Heart right ventricle (tissue), 16 donors: ENCODE data around the gene TIMM22. TPM values are rescaled to one million over a fixed set of nuclear protein-coding genes. Genes with fewer than 3 reads are reported as not detected.

Experiments used
- ATAC-seq, 8 donors: fragments of 200-7000 bp; cut with Tn5 transposase; one replicate each; pipeline ENCODE4 v1.9.1; 2020; ENCODE audit warnings: mild to moderate bottlenecking in 8 of 8, moderate library complexity in 8 of 8, moderate number of reproducible peaks in 1 of 8
- DNase-seq, 2 donors: peaks; one replicate each; pipeline ENCODE4 v3.0.0-alpha.2; 2020
- H3K27ac ChIP-seq, 10 donors: fragments of 200-600 bp; sonication (generic) in 2 of 10; one replicate each; pipeline versions ENCODE4 v1.5.0 to v1.8.0; 2020 to 2022; ENCODE audit warnings: mild to moderate bottlenecking in 3 of 10
- H3K27me3 ChIP-seq, 7 donors: fragments of 200-600 bp; one replicate each; pipeline ENCODE4 v1.8.0; 2021 to 2022; ENCODE audit warnings: mild to moderate bottlenecking in 2 of 7
- H3K36me3 ChIP-seq, 9 donors: fragments of 200-600 bp; sonication (generic) in 1 of 9; one replicate each; pipeline versions ENCODE4 v1.5.0 to v1.8.0; 2020 to 2022; ENCODE audit warnings: mild to moderate bottlenecking in 2 of 9
- H3K4me1 ChIP-seq, 9 donors: fragments of 200-600 bp; sonication (generic) in 1 of 9; one replicate each; pipeline versions ENCODE4 v1.5.0 to v1.8.0; 2020 to 2022; ENCODE audit warnings: mild to moderate bottlenecking in 4 of 9
- H3K4me3 ChIP-seq, 10 donors: fragments of 200-600 bp; sonication (generic) in 2 of 10; one replicate each; pipeline versions ENCODE4 v1.5.0 to v1.8.0; 2020 to 2022; ENCODE audit warnings: mild to moderate bottlenecking in 7 of 10, moderate library complexity in 2 of 10
- H3K9me3 ChIP-seq, 11 donors: fragments of 200-600 bp in 10 of 11; sonication (generic) in 2 of 11; one replicate each; pipeline versions ENCODE4 v1.5.0 to v1.8.0; 2013 to 2022; ENCODE audit warnings: mild to moderate bottlenecking in 2 of 11, control low read depth in 1 of 11, moderate library complexity in 1 of 11
- WGBS, 2 donors: extraction: QIAGEN DNeasy Blood & Tissue Kit; methylation state at CpG; one replicate each; pipeline ENCODE4 v1.1.7; 2013; ENCODE audit warnings: inconsistent platforms in 1 of 2; 5-methylcytosine and 5-hydroxymethylcytosine counted together
- intact Hi-C, 10 donors: fragments of 100-400 bp; cut with DNase I; formaldehyde crosslinking; loops; one replicate each; pipeline versions ENCODE4 v1.11.1 to v1.14.2; 2022
- polyA plus RNA-seq, 2 donors: library from polyadenylated mRNA; stranded (reverse); fragments of 200-250 nt; gene quantifications; one replicate each; pipeline ENCODE4 v1.2.3, GENCODE V29; 2013
- total RNA-seq, 10 donors: library from RNA; stranded (reverse); fragmentation: NEBNext Ultra II Directional in 3 of 10; extraction: Animal tissue kit (Norgen Biotek cat#: 25700) in 3 of 10; gene quantifications; one replicate each; pipeline versions ENCODE4 v1.2.1 to v1.2.4, GENCODE V29; 2021 to 2023
- TF ChIP-seq, protein P1 (sequence below), 9 donors: fragments of 200-600 bp; sonication (generic) in 2 of 9; IDR thresholded peaks; one replicate each; pipeline versions ENCODE4 v1.5.0 to v1.8.0; 2021 to 2022; ENCODE audit warnings: antibody characterized with exemption in 9 of 9, mild to moderate bottlenecking in 5 of 9, moderate library complexity in 1 of 9
- donor health status: Arrhythmogenic right ventricular cardiomyopathy.
- donor health status: ischemic (EF 13 %, LVEDD 7.1; RV severe dilation, severe dysfunction).
- donor health status: healthy with polysubstance abuse.
- donor health status: DM: no; HTN: yes; CAD: no.
- donor health status: DM: no; HTN: no; CAD: no.
- donor health status: ischemic (EF 25% LVEDD 6.9; RV normal size, moderate dysfunction).
- donor health status: ischemic (EF 25% LVEDD 5.7; RV mildly dilated, moderate dysfunction).
- donor health status: healthy.
- donor health status: DM: yes; HTN: yes; CAD: no.
- donor health status: Ischemic cardiomyopathy.
- donor health status: ischemic (EF 35%, LVEDD 5.7; RV mildly dilated, moderate dysfunction).
- donor health status: nonischemic (EF 11% LVEDD 7.7; RV severe dilation, severe dysfunction).
- donor health status: DM: yes; HTN: yes; CAD: no.
- donor health status: PGD.
- donor health status: ischemic (EF 29% LVEDD 5.4; RV normal size, mild dysfunction).
- donor health status: nonischemic (EF 23%, LVEDD 6.1; RV moderate dilation, normal function).

Gene TIMM22
- total and polyA plus RNA-seq, 12 donors, result 12.5 to 19.8 (median 17.5) TPM

DNA sequence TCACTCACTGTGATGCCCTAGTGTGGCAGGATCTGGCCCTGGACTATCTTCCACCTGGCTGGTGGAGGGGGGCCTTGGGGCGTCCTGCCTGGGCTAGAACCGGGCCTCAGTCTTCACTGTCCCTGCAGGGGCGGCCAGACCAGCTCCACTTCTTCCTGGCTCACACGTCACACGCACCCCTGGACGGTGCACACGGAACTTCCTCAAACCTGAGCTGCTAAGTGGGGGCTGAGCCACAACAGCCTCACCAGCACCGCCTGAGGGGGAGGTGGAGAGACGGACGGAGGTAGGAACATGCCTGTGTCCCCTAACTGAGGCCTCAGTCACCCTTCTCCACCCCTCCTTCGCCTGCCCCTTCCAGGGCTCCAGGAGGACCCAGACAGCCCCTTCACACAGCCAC is 36.6 kb downstream of the TIMM22 start:
- 86 to 90% methylated on average over 11 of the region's 11 CpGs for WGBS, 2 donors
- H3K4me3 ChIP-seq, result no peak overlapping the region
- TF ChIP-seq, protein P1, sequence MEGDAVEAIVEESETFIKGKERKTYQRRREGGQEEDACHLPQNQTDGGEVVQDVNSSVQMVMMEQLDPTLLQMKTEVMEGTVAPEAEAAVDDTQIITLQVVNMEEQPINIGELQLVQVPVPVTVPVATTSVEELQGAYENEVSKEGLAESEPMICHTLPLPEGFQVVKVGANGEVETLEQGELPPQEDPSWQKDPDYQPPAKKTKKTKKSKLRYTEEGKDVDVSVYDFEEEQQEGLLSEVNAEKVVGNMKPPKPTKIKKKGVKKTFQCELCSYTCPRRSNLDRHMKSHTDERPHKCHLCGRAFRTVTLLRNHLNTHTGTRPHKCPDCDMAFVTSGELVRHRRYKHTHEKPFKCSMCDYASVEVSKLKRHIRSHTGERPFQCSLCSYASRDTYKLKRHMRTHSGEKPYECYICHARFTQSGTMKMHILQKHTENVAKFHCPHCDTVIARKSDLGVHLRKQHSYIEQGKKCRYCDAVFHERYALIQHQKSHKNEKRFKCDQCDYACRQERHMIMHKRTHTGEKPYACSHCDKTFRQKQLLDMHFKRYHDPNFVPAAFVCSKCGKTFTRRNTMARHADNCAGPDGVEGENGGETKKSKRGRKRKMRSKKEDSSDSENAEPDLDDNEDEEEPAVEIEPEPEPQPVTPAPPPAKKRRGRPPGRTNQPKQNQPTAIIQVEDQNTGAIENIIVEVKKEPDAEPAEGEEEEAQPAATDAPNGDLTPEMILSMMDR (IDR thresholded peaks at IDR 0.05), result no peak
- no peaks in the 10 kb centered on the region for H3K9me3 ChIP-seq
- intact Hi-C loops, result no loop called here
- no peak overlapping the region for H3K27ac ChIP-seq
- peaks cover 34 to 83% (median 49%) of the 10 kb centered on the region in 9 donors for H3K4me1 ChIP-seq
- ATAC-seq, result no peak
- no peaks in the 10 kb centered on the region for H3K27me3 ChIP-seq
- no peak for DNase-seq
- H3K36me3 ChIP-seq, result peaks cover 0 to 36% (median 4%) of the 10 kb centered on the region in 9 donors

DNA sequence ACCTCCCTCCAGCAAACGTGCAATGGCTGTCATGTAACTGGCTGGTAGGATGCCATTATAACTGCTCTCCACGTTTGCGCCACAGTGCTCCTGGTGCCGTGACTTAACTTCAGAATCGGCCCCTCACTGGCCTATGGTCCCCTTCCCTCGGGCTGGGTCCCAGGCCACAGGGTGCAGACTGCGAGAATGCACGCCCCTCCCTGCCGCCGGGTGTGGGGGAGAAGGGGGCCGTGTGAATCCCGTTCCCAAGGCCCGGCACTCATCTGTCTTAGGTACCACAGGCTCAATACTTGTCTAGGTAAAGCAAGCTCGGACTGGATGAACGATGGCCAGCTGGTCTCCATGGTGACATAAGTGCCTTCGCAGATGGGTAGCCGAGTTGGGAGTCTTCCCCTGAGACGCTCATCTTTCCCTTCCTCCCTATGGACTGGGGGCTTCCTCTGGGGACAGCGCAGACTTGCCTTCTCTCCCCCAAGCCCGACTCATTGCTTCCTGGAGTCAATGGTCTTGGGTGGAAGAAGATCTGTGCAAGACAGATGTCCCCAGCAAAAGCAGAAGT is 37.8 kb downstream of the TIMM22 start:
- Histone ChIP-seq H3K9me3 (no peaks in the 10 kb centered on the region), H3K4me3 (no peak overlapping the region), H3K27ac (no peak overlapping the region), H3K36me3 (peaks cover 0 to 35% (median 4%) of the 10 kb centered on the region in 9 donors), H3K27me3 (no peaks in the 10 kb centered on the region), H3K4me1 (peaks cover 33 to 83% (median 49%) of the 10 kb centered on the region in 9 donors)
- DNase-seq, result no peak
- intact Hi-C loops, result no loop called here
- ATAC-seq, result no peak
- TF ChIP-seq, protein P1 (IDR thresholded peaks at IDR 0.05), result no peak
- WGBS, 2 donors, result 81 to 85% methylated on average over 20 of the region's 20 CpGs

DNA sequence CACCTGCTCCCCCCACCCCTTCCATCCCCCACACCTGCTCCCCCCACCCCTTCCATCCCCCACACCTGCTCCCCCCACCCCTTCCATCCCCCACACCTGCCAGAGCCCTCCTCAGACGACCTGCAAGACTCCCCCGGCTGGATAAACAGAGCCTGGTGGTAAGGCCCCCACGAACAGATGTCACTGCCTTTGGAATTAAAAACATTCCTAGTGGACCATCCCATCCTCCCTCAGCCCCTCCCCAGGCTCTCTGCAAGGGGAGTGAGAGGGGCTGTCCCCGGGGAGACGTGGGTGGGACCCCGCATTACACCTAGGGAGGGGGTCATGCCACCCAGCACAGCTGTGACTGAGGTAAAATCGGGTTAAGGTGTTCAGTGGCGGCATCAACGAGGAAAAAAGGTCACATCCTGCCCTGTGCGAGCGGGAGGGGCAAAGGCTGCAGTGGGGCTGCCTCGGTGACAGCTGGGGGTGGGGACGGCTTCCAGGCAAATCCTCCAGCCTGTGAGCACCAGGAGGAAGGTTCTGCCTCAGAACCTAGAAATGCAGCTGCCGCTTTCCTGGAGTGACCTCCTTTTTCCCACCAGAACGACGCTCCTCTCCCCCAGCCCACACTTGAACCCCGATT is 38.7 kb downstream of the TIMM22 start:
- Histone ChIP-seq H3K27ac (peak overlapping the region in 4 of 10 donors; percentile 15 to 64 (median 35)), H3K4me3 (no peak overlapping the region), H3K27me3 (no peaks in the 10 kb centered on the region), H3K9me3 (no peaks in the 10 kb centered on the region), H3K4me1 (peaks cover 33 to 83% (median 49%) of the 10 kb centered on the region in 9 donors), H3K36me3 (peaks cover 0 to 35% (median 4%) of the 10 kb centered on the region in 9 donors)
- DNase-seq (no peak), ATAC-seq (no peak)
- TF ChIP-seq, protein P1 (IDR thresholded peaks at IDR 0.05), result no peak
- intact Hi-C loops, result no loop called here
- WGBS, 2 donors, result 37 to 43% methylated on average over 17 of the region's 17 CpGs

DNA sequence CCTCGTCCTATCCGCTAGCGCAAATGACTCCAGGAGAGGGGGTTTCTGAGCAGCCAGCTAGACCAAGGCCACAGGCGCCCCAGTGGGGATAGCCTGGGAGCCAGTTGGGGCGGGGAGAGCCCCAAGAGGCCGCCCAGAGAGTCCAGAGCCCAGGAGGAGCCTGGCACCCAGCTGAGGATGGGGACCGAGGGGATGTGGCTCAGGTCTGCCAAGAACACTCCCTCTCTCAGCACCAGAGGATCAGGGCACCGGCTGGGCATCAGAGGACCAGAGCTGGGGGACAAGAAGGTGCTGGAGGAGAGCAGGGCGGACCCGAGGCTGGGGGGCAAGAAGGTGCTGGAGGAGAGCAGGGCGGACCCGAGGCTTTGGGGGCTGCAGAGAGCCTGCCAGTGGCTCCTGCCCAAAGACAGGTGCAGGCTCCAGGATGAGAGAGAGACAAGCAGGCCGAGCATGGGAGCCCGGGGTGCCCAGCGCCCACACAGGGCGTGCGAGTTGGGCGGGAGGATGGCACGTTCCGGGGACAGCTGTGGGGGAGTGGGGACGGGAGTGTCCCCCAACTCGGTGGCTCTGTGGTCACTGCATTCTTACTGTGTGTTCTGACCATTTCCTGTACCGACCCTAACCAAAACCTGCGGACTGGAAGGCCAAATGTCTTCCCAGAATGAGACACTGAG is 39.4 kb downstream of the TIMM22 start:
- Histone ChIP-seq H3K36me3 (peaks cover 0 to 38% (median 4%) of the 10 kb centered on the region in 9 donors), H3K9me3 (no peaks in the 10 kb centered on the region), H3K27ac (peak overlapping the region in 4 of 10 donors; percentile 15 to 64 (median 35)), H3K4me3 (no peak overlapping the region), H3K27me3 (no peaks in the 10 kb centered on the region), H3K4me1 (peaks cover 32 to 83% (median 49%) of the 10 kb centered on the region in 9 donors)
- 85 to 90% methylated on average over 24 of the region's 24 CpGs for WGBS, 2 donors
- TF ChIP-seq, protein P1 (IDR thresholded peaks at IDR 0.05), result no peak
- no peak for ATAC-seq
- intact Hi-C loops, result no loop called here
- DNase-seq, result no peak
